ENCODE measurements around the gene PTPRK. TPM values are rescaled to one million over a fixed set of nuclear protein-coding genes. Genes with fewer than 3 reads are reported as not detected.

The PTPRK gene
- total RNA-seq, 4 donors from 2014 or later = 26.7 to 47.5 (median 41.4) TPM

DNA sequence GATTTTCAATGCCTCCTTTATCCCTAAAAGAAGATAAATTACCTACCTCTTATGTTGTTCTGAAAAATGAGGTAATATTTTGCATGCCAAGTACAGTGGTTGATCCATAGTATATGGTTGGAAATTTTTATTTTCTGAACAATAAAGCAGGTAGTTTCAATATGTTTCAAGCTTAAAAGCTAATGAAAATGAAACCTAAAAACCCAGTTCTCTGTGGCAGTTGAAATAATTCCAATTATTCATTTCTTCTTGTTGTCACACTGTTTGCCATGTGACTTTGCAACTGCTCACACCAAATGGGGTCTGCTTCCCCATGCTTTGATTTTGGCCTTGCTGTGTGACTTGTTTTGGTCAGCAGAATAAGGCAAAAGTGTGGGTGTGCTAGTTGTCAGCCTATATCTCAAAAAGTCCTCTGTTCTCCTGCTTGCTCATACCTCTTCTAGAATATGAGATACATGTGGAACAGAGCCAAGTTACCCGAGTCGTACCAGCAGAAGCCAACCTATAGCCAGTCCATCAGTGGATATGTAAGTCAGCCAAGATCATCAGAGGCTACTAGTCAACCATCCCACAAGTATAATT is 422.3 kb downstream of the PTPRK start:
- 40 to 43% methylated on average over 2 of the region's 2 CpGs for WGBS, 2 donors
- no peak overlapping the region for H3K4me3 ChIP-seq (ENCODE audit: low read depth, poor library complexity, severe bottlenecking)
- DNase-seq (ENCODE audit: low spot score in 2 of 2) = no peak
- intact Hi-C loops (cut with DNase I; ENCODE audit: low total_unique reads) = no loop called here
- TF ChIP-seq POLR2A (IDR thresholded peaks at IDR 0.05) (no peak), CTCF (IDR thresholded peaks at IDR 0.05) (no peak)

- DNase-seq (ENCODE audit: low spot score in 2 of 2) = no peak
- no peak overlapping the region for H3K4me3 ChIP-seq (ENCODE audit: low read depth, poor library complexity, severe bottlenecking)
- no peak for TF ChIP-seq CTCF (IDR thresholded peaks at IDR 0.05)
- TF ChIP-seq POLR2A (IDR thresholded peaks at IDR 0.05) = no peak
- intact Hi-C loops (cut with DNase I; ENCODE audit: low total_unique reads) = no loop called here
- WGBS, 2 donors = 39 to 40% methylated on average over 3 of the region's 3 CpGs
These were observed 423.4 kb downstream of the PTPRK start for GRCh38 chr6:128097009-128097408.

DNA sequence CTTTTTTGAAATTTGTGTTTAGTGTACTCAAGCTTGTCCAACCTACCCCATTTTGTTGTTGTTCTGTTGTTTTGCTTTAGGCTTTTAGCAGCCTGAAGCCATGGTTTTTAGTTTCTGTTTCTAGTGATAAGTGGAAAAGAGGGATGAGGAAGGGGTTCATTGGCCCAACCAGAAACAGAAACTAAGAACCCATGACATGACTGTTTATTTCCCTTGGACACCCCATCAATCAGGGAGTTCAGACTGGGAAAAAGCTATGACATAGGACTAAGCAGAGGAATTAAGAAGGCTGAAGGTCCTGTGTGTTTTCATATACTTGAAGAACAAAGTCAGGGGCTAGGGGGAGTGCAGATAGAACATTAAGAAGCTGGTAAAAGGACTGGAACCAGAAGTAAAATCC is 425.0 kb downstream of the PTPRK start:
- TF ChIP-seq CTCF (IDR thresholded peaks at IDR 0.05) = no peak
- no peak for TF ChIP-seq POLR2A (IDR thresholded peaks at IDR 0.05)
- intact Hi-C loops (cut with DNase I; ENCODE audit: low total_unique reads) = no loop called here
- no peak overlapping the region for H3K4me3 ChIP-seq (ENCODE audit: low read depth, poor library complexity, severe bottlenecking)
- no peak for DNase-seq (ENCODE audit: low spot score in 2 of 2)

- TF ChIP-seq POLR2A (IDR thresholded peaks at IDR 0.05) (no peak), CTCF (IDR thresholded peaks at IDR 0.05) (no peak)
- intact Hi-C loops (cut with DNase I; ENCODE audit: low total_unique reads) = no loop called here
- no peak for DNase-seq (ENCODE audit: low spot score in 2 of 2)
- 88 to 90% methylated on average over 4 of the region's 4 CpGs for WGBS, 2 donors
- H3K4me3 ChIP-seq (ENCODE audit: low read depth, poor library complexity, severe bottlenecking) = no peak overlapping the region
These were observed 441.4 kb downstream of the PTPRK start for GRCh38 chr6:128079021-128079420.

DNA sequence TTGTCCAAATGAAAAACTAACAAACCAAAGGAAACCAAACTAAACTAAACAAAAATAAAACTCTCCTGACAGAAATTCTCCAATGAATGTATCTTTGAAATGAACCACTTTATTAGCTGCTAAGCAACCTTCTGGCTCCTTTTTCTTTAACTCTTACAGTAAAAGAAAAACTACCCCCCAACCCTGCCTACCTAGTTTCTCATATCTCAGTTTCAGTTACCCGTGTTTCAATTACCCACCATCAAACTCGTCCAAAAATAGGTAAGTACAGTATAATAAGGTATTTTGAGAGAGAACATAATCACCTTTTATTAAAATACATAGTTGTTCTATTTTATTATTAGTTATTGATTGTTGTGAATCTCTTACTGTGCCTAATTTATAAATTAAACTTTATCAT is 442.1 kb downstream of the PTPRK start:
- 88 to 93% methylated on average over 2 of the region's 2 CpGs for WGBS, 2 donors
- TF ChIP-seq POLR2A (IDR thresholded peaks at IDR 0.05) (no peak), CTCF (IDR thresholded peaks at IDR 0.05) (no peak)
- intact Hi-C loops (cut with DNase I; ENCODE audit: low total_unique reads) = no loop called here
- no peak overlapping the region for H3K4me3 ChIP-seq (ENCODE audit: low read depth, poor library complexity, severe bottlenecking)
- DNase-seq (ENCODE audit: low spot score in 2 of 2) = no peak

DNA sequence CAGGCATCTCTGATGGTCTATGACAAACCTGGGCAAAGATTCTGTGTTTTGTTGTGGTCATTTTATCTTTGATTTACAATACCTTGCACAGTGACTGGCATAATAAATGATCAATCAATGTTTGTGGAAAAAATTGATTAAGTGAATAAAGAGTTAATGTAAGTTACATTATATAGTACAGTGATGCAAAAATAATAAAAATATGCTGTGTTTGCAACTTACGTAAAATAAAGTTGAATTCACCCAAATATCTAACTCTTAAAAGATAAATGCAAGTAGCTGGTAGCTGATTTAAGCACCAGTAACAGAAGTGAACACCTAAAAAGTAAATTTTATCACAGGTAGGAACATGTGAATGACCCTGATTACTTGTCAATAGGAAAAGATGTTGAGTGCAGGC is 443.6 kb downstream of the PTPRK start:
- H3K4me3 ChIP-seq (ENCODE audit: low read depth, poor library complexity, severe bottlenecking) = no peak overlapping the region
- 86 to 96% methylated on average over 1 of the region's 1 CpG for WGBS, 2 donors
- no peak for TF ChIP-seq POLR2A (IDR thresholded peaks at IDR 0.05)
- no peak for TF ChIP-seq CTCF (IDR thresholded peaks at IDR 0.05)
- intact Hi-C loops (cut with DNase I; ENCODE audit: low total_unique reads) = no loop called here
- no peak for DNase-seq (ENCODE audit: low spot score in 2 of 2)

Data from lower leg skin (tissue), 4 donors.